Cardiac septum (tissue), 1 donor: ENCODE results near the gene LGMN. TPM values are rescaled to one million over a fixed set of nuclear protein-coding genes. Genes with fewer than 3 reads are reported as not detected.

Source experiments
- DNase-seq: peaks from one replicate; pipeline ENCODE4 v3.0.0-alpha.2; 2020; ENCODE audit warnings: low spot score
- intact Hi-C: fragments of 100-400 bp; cut with DNase I; formaldehyde crosslinking; loops from one replicate; pipeline ENCODE4 v1.14.0; 2022
- total RNA-seq: library from RNA; stranded (reverse); fragmentation: NEBNext Ultra II Directional; extraction: Animal tissue kit (Norgen Biotek cat#: 25700); gene quantifications from one replicate; pipeline ENCODE4 v1.2.1, GENCODE V29; 2021
- donor health status: DM: no; HTN: no; CAD: no.

The LGMN gene
- total RNA-seq, 1 donor from 2014 or later, result 81.8 TPM

GRCh38 chr14:92660571-92660970, 87.9 kb downstream of the LGMN start:
- intact Hi-C loops, result no loop called here
- no peak for DNase-seq

- intact Hi-C loops, result no loop called here
- DNase-seq, result no peak
Observed at GRCh38 chr14:92659765-92660561, 88.5 kb downstream of the LGMN start.

DNA sequence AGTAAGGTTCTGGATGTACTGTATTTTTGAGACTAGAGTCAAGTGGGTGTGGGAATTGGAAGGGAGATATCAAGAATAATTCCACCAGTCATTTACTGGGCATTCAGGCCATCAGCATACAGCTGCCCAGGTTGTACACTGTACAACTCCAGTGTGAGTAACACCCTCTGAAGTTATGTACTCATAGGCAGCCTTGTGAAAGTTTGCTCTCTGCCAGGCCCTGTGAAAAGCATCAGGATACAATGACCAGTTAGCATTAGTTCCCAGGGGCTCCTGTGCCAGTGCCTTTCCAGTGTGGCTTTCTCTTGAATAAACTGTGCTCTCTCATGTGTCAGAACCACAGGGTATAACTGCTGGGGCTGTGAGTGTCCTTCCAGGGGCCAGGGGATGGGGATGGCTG, 89.7 kb downstream of the LGMN start:
- no peak for DNase-seq
- intact Hi-C loops, result no loop called here

DNA sequence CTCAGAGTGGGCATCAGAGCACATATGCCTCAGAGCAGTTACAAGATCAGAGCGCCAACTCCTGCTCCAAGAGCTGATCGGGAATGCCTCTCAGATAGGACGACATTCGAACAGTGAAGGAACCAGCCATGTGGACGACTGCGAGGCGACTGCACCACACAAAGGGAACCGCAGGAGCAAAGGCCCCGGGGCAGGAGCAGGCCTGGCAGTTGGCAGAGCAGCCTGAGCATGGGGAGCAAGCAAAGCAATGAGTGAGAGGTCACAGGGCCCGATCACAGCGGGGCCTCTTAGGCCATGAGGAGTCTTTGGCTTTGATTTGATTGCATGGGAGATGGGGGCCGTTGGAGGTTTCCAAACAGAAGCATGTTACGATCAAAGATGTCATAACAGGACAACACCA, 90.3 kb downstream of the LGMN start:
- intact Hi-C loops, result no loop called here
- no peak for DNase-seq

DNA sequence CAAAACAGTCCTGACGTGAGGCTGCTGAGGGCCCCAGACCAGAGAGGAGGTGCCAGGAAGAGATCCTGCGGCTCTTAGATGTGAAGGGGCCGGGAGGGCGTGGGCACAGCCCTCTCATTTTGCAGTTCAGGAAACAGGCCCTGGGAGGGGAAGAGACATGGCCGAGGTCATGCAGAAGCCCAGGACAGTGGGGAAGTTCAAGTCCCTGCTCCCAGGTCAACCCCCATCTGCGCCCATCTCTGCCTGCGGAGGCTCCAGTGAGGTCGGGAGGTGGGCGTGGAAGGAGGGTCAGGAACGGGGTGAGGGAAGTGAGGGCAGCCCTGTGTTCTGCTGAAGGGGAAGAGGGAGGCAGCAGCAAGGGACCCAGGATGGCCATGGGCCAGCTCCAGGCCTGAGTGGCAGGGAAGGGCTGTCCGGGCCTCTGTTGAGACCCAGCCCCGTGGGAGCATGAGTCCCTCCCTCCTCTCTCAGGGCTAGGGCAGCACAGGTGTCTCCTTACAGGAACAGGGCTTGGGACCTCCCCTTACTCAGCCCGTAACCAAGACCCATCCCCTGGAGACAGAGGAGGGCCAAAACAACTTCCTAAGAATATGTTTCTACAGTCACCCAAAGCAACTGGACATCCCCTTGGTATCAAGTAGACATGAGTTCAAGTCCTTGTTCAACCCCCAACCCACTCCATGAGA, 90.8 kb downstream of the LGMN start:
- DNase-seq, result no peak
- intact Hi-C loops, result no loop called here

- intact Hi-C loops, result no loop called here
- no peak for DNase-seq
Observed at GRCh38 chr14:92656306-92657081, 91.9 kb downstream of the LGMN start.

- intact Hi-C loops, result no loop called here
- DNase-seq, result no peak
Observed at GRCh38 chr14:92655419-92656201, 92.8 kb downstream of the LGMN start.

- intact Hi-C loops, result no loop called here
Observed at GRCh38 chr14:92654239-92654901, 94.1 kb downstream of the LGMN start.

More at GRCh38 chr14:92654239-92654901, 94.1 kb downstream of the LGMN start:
- DNase-seq, result no peak

Other genes with a start within 250 kb of the LGMN start
- 12.1 TPM for gene RIN3, start 234.8 kb downstream of the LGMN start, total RNA-seq
- gene GOLGA5, start 45.7 kb upstream of the LGMN start, total RNA-seq, result 24.2 TPM
- not detected for gene CHGA, start 174.5 kb upstream of the LGMN start, total RNA-seq